Articular chondrocyte of knee joint (primary cell): ENCODE results near the gene PPP4R2. TPM values are rescaled to one million over a fixed set of nuclear protein-coding genes. Genes with fewer than 3 reads are reported as not detected.

Experiments used
- small RNA-seq: library from RNA; depleted of rRNA; stranded (forward); fragments of <200 nt; gene quantifications from one replicate; pipeline ENCODE3, GENCODE V24; 2012
- total RNA-seq: library from RNA; depleted of rRNA; stranded (reverse); fragments of >200 nt; gene quantifications from 2 replicates; pipeline ENCODE4 v1.2.3, GENCODE V29; 2012

Gene PPP4R2
- 74.9 and 77.3 TPM in 2 replicates for total RNA-seq

GRCh38 chr3:72996473-72997333 lies at the start of gene PPP4R2:
TSS of gene PPP4R2 (plus strand) at chr3:72996811. CDS start at chr3:72997038, 227 bp downstream.

GRCh38 chr3:73061416-73061815 lies 64.8 kb downstream of the PPP4R2 start, which contains the start of gene EBLN2:
TSS of gene EBLN2 (plus strand) at chr3:73061659. CDS start at chr3:73062082, 423 bp downstream.

Small RNA genes within 50 kb of the gene (small RNA-seq; reads per million reads assigned to genes)
- 0.19 reads per million for gene RNU2-64P
- not detected for gene RNU6-557P
- not detected for gene RNU7-19P

Other genes with a start within 250 kb of the PPP4R2 start
- 26.1 and 34.8 TPM in 2 replicates for gene SHQ1, start 148.4 kb upstream of the PPP4R2 start, total RNA-seq
- gene GXYLT2, start 108.8 kb upstream of the PPP4R2 start, total RNA-seq, result 49.0 and 51.0 TPM in 2 replicates
- 6.7 and 6.8 TPM in 2 replicates for gene EBLN2, start 64.8 kb downstream of the PPP4R2 start, total RNA-seq